ENCODE results near the gene TMEM184A.

DNA sequence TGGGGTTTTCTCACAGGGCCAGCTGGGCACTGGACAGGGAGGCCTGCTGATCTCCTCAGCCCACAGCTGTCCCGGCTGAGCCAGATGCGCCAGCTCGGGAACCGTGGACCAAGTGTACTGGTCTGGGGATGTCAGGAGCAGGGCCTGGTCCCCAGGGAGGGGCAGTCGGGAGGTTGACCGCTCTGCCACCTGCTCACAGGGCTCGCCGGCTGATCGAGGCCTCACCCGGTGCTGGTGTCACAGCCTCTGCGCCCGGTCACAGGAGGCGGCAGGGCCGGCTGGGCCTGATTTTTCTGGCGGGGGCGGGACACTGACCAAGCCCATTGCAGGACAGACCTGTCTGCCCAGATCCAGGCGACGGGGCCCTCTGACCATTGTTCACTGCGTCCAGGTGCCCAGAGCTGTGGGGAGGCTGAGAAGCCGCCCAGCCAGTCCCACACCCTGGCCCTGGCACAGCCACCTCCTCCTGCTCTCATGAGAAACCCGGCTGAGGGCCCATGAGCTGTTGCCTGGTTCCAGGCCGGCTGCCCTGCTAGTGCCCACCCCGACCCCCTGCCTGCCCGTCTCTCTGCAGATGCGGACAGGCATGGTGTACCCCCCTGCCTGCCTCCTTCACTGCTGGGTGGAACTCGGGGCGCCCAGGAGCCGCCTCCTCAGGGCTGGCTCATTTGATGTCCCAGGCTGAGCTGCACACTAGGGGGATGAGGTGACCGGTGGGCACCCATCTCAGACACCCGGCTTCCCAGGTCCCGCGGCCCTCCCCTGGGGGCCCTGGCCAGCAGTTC is 3.0 kb upstream of the TMEM184A start:
- TF ChIP-seq, protein P1, sequence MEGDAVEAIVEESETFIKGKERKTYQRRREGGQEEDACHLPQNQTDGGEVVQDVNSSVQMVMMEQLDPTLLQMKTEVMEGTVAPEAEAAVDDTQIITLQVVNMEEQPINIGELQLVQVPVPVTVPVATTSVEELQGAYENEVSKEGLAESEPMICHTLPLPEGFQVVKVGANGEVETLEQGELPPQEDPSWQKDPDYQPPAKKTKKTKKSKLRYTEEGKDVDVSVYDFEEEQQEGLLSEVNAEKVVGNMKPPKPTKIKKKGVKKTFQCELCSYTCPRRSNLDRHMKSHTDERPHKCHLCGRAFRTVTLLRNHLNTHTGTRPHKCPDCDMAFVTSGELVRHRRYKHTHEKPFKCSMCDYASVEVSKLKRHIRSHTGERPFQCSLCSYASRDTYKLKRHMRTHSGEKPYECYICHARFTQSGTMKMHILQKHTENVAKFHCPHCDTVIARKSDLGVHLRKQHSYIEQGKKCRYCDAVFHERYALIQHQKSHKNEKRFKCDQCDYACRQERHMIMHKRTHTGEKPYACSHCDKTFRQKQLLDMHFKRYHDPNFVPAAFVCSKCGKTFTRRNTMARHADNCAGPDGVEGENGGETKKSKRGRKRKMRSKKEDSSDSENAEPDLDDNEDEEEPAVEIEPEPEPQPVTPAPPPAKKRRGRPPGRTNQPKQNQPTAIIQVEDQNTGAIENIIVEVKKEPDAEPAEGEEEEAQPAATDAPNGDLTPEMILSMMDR (IDR thresholded peaks at IDR 0.05): no peak
- TF ChIP-seq POLR2A (IDR thresholded peaks at IDR 0.05): no peak
- TF ChIP-seq POLR2AphosphoS5 (IDR thresholded peaks at IDR 0.05; ENCODE audit: insufficient read depth in 1 of 2, low read depth in 1 of 2): peak in 1 of 2 donors; percentile 26
